ENCODE results near the gene OR56A4.

GRCh38 chr11:6006395-6006794, 351 bp downstream of the OR56A4 start:
- TF ChIP-seq POLR2A (IDR thresholded peaks at IDR 0.05), result no peak
- TF ChIP-seq CTCF (IDR thresholded peaks at IDR 0.05), result no peak
